Dermis blood vessel endothelial cell (primary cell): Measurements from ENCODE around the gene DPP6. TPM values are rescaled to one million over a fixed set of nuclear protein-coding genes. Genes with fewer than 3 reads are reported as not detected.

Experiments used
- DNase-seq: peaks from one replicate; pipeline ENCODE4 v3.0.0; 2010
- total RNA-seq: library from RNA; depleted of rRNA; stranded (reverse); fragments of >200 nt; gene quantifications from 2 replicates; pipeline ENCODE4 v1.2.3, GENCODE V29; 2014

Gene DPP6
- total RNA-seq, 1 donor from 2014 or later, result not detected

DNA sequence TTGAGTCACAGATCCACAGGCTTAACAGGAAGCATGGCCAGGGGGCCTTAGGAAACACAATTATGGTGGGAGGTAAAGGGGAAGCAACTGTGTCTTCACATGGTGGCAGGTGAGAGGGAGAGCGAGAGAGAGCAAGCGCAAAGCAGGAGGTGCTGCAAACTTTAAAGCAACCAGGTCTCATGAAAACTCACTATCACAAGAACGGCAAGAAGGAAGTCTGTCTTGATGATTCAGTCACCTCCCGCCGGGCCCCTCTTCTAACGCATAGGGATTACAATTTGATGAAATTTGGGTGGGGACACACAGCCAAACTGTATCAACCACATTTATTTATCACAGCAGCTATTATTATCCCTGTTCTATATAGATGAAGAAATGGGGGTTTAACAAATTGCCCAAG, 201.6 kb downstream of the DPP6 start:
- no peak for DNase-seq

DNA sequence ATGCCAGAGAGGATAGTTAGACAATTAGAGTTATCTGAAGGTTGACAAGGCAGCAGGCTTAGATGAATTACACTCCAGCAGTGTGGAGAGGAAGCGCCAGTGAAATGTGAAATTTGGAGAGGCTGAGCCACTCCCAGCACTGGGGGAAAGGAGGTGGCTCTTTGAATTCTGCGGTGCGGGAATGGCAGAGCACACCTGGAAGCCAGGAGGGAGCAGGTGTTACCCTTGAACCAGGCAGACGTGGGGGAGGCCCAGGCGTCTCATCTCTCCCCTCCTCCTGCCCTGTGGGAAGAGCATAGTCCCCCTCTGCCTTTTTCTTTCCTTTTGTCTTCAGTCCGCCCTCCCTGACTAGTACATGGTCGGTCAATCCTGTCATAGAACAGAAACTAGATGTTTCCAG, 203.1 kb downstream of the DPP6 start:
- DNase-seq, result no peak

DNA sequence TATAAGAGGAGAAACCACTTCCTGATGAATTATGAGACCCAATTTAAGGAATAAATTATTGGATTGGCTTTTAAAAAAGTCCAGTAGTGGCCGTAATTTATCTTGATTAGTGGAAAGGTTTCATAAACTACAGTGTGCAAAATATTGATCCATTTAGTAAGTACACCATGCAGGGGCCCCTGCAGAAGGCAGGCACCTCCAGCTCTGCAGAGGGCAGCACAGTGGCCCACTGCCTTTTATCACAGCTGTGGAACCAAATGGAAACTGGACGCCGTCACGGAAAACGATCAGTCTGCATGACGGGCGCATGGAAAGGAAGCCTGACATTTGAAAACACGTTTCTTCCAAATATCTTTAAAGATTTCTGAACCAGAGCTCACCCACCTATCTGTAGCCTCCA, 204.0 kb downstream of the DPP6 start:
- DNase-seq, result no peak

DNA sequence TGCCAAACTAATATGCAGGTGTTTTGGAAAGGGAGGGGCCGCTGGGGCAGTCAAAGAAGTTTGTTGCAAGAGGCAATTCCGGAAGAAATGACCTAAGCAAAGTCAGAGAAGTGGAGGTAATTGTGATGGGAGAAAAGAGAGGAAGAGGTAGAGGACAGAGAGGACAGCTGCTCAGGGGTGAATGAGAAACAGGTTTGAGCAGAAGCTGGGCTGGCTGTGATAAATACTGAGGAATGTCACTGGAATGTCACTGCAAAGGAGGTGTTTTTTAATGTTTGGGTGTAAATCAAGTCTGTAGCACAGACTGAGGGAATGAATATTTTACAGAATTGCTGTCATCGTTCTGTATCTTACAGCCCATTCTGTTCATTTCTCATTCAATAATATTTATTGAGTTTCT, 207.2 kb downstream of the DPP6 start:
- DNase-seq, result no peak

DNA sequence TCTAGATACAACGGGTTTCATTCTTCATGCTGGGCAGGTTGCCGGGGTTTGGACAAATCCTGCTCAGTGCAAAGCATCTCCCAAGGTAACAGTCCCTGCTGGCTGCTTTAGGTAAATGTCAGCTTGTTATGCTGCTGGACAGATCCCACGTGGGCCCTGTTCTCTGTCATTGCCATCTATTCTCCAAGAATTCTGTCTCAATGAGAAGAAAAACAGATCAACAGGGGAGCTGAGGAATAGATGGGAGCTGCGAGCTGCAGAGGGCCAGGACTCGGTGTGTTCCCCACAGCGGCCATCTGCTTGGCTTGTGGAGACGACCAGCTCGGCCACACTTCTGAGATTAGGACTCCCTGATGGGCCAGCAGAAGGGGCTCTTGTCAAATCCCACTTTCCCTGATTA, 235.2 kb downstream of the DPP6 start:
- no peak for DNase-seq

DNA sequence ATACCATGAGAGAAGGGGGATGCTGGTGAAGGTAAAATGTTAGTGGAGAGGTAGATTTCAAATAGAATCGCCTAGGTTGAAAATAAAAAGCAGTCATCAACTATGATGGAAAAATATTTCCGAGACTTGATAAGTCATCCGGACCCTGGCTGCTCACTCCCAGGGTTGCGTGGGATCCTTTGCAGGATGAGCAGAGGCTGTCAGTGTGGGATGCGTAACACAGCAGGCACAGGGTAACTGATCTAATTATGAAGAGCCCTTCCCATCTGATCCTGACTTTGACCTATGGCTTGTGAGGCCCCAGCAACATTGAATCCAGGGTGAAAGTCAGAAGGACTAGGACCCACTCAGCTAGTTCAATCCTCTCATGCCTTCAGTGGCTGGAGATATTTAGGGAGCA, 236.9 kb downstream of the DPP6 start:
- no peak for DNase-seq

DNA sequence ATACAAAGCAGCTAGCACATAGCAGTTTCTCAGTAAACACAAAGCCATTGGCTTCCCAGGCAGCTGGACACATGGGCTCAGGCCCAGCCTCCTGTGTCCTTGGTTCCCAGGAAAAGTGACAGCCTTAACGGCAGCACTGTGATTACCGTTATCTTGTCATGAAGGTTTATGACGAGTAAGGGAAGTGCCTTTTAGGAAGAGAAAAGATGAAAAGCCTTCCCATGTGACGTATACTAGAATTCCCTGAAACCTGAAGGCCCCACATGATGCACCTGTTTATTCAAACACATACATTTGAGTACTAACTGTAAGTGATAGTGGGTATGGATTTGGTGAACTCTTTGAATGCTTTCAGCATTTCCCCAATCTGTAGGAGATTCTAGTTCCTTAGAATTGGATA, 244.2 kb downstream of the DPP6 start:
- DNase-seq, result no peak

DNA sequence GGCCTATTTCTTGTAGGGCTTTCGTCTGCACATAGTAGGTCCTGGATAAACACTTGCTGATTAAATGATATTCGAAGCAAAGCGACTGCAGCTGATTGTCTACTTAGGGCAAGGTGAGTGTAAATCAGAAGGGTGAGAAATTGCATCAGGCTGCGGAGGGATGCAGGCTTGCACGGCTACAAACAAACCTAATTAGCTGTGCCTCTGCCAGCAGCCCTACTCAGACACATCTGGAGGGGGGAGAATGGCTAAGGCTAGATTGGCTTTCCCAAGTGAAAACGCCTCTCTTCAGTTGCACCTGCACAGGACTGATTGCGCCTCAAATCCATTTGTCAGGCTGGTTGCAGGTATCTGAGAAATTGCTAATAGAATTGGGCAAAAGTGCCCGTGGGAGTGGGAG, 247.5 kb downstream of the DPP6 start:
- DNase-seq, result no peak

DNA sequence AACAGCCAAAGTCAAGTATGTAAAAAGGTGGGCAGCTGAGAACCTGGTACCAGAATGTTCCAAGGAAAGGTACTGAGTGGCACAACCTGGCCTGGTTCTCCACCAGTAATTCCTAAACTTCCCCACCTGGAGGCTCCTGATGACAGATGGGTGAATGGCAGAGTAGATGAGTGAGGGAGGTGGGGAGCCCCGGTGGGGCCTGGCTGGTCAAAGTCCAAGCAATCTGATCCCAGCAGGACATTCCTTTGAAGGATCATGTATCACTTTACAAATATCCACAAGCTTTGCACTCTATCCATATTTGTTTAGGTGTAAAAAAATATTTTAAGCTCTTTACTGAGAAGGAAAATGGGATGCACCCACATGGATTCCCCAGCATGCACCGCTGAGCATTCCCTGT, 250.2 kb downstream of the DPP6 start:
- no peak for DNase-seq

DNA sequence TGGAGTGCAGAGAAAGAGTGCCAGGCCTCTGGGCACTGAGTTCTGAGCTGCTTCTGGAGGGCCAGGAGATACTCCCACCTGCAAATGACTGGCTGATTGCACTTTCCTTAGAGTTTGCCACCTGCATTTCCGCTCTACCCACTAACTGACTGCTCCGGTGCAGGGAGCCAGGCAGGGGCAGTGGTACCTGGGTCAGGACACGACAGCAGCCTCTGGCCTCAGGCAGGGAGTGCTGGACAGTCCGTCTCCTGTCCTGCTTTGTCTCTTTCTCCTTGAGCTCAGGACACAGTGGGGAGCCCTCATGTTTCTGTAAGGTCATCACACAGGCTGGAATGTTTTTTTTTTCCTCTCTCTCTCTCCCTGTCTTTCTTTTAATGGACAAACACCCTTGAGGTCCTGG, 252.0 kb downstream of the DPP6 start:
- DNase-seq, result no peak

DNA sequence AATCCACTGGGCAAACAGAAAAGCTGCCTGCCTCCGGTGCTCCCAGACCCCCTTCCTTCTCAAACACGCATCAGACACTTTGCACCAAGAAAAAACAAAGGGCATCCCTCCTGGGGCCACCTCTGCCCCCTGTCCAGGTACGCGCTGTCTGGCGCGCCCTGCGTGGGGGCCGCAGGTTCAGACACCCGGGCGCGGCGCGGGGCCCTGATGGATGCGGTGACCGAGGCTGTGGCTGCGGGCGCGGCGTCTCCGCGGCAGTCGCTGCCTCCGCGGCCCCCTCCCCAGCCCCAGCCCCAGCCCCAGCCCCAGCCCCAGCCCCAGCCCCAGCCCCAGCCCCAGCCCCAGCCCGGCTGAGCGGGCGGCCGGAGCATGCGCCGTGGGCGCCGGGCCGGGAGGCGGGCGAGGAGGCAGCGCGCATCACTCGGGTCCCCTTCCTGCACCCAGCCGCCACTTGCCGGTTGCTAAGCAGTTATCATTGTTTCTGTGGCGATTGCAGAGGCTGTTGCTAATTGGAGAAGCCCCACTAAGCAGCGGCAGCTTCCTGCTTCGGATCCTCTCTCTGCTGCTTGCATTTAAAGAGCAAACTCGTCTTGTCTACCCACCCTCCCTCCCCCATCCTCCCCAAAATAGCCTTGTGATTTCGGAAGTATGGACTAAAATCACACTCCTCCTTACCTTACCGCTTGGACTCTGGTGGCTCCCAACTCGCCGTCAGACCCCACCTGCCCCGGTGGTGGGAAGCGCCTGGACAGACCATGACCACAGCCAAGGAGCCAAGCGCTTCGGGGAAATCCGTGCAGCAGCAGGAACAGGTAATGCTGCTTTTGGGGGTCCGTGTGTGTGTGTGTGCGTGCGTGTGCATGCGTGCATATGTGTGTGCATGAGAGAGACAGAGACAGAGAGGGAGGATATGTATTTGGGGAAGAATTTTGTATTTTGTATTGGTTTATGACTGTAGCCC, 252.8 kb downstream of the DPP6 start:
- no peak for DNase-seq

DNA sequence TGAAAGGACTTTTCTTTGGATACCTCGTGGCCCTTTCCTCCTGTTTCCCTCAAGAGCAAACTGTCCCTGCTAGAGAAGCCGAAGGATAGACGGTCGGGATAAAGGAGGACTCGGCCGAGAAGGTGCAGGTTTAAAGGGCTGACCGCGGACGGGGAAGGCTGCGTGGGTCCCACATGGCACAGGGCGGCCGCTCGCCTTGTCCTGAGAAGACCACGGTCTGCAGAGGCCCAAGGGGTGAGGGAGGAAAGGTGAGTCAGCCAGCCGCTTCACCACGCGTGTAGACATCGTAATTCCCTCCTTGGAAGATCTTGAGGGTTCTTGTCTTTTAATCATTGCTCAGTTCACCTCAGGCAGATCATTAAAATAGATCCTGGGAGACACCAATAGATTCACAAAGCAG, 253.8 kb downstream of the DPP6 start:
- DNase-seq, result no peak

DNA sequence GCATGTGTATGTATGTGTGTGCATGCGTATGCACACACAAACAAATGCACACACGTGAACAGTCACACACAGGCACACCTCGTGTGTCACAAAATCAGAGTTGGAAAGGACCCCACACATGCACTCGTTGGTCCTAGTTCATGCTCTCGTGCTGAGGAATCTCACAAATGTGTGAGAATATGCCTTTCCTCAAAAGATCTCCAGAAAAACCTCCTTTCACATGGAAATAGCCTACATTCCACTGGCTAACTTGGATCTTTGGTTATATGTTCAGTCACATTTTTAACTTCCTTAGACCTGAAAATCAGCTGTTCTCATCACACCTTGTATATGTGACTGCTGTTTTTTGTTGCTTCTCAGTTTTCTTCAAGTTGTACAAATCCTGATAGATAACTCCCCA, 256.7 kb downstream of the DPP6 start:
- no peak for DNase-seq

DNA sequence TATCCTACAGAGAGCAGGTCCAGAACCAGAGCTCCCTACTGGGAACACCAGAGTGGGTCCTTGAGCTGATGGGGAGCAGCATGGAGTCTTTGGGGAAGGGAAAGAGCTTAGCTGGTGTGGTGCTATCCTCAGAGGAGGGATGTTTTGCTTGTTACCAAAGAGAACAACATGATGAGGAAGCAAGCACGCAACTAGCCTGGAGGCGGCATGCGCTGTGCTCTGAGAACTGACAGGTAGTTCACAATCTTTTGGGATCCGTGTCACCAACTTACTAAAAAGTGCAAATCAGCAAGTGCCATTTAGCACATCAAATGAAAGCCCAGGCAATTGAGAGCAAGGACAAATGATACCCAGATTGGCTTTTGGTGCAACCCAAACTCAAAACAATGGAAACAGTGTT, 257.9 kb downstream of the DPP6 start:
- no peak for DNase-seq

DNA sequence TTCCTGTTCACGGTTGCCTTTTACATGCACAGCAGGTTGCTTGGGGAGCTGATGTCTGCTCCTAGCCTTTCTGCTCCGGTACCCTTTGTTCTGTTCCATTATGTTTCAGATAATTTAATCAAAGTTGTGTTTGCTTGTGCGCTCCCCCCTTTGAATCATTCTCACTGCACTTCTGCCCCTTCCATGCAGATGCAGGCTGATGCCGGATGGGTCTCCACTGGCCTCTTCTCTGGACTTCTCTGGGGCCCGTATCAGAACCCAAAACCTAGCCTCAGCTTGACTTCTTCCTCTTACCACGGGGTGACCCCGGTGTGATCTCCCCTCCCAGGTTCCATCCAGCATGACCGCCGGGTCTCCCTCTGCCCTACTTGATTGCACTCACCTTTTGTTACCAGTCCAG, 272.0 kb downstream of the DPP6 start:
- DNase-seq, result no peak

DNA sequence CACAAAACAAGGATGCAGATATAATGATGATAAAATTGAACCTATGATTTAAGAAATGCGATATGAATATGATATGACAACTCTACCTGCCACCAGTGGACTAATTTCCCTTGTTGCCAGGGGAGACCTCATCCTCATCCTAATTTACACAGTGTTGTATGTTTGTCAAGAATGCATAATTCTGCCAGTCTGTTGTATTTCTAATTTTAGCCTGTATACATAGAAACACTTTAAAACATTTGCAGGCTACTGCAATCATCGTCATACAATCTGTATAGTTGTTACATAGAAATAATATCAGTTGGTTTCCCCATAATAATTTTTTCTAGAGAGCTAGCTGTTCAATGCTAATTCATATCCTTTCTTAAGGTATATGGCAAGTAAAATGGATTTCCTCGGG, 274.2 kb downstream of the DPP6 start:
- no peak for DNase-seq

DNA sequence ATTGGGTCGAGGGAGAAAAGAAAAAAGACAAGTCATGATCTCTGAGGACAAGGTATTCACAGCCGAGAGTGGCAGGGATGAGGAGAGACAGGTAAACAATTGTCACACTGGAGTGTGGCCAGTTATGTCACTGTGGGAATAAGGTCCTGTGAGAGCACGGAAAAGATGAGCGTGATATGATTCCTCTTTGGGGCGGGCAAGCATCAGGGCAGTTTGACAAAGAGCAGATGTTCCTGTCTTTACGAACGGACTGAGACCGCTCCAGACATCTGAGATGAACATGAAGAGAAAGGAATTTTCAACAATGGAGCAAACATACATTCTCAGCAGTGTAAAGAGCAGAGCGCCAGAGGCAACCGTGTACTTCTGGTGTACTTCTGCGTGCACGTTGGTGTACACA, 278.1 kb downstream of the DPP6 start:
- no peak for DNase-seq

DNA sequence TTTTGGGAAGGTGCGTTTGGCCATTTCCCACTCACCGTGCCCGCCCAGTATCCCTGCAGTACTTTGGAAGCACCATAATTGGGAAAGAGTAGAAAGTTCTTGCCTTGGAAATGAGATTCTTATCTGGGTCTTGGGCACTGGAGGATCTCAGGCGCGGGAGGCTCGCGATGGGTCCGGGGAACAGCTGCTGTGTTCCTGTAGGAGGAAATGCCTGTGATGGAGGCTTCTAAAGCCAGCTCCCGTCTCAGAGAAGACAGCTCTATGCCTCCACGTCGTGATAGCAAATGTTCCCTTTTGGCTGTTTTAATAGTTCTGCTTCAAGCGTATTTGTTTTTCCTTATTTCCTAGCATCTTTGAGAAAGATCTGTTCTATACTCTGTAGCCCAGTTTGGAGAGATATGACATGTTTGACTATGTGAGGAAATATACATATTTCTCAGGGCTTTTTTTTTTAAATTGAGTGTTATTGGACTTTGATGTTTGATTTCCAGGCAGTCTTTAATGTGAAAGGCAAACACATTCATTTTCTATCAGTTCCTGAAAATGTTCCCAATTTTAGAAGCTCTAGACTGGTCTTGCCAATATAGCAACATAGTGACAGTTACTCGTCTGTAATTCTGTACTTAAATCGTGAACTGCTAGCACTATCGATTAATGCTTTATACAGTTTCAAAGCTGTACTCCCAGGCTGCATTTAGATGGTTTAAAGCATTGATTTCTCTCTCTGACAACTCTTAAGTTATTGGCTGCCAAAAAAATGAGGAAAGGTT, 280.8 kb downstream of the DPP6 start:
- DNase-seq, result no peak

DNA sequence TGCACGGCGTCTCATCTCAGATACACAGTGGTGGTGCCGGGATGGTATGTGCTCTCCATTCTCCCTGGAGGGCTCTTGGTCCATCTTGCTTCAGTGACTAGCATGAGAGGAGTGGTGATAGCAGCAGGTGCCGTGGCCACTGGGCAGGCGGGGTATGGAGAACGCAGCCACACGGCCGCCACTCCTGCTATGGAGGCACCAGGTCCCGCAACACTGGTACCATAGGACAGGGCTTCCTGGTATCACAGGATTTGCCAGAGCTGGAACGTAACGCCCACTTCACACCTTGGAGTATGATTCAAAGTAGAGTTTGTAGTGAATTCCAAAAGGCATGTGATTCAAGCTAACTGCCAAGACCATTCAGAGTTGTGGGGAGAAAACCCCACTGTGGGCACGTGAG, 284.1 kb downstream of the DPP6 start:
- DNase-seq, result no peak

DNA sequence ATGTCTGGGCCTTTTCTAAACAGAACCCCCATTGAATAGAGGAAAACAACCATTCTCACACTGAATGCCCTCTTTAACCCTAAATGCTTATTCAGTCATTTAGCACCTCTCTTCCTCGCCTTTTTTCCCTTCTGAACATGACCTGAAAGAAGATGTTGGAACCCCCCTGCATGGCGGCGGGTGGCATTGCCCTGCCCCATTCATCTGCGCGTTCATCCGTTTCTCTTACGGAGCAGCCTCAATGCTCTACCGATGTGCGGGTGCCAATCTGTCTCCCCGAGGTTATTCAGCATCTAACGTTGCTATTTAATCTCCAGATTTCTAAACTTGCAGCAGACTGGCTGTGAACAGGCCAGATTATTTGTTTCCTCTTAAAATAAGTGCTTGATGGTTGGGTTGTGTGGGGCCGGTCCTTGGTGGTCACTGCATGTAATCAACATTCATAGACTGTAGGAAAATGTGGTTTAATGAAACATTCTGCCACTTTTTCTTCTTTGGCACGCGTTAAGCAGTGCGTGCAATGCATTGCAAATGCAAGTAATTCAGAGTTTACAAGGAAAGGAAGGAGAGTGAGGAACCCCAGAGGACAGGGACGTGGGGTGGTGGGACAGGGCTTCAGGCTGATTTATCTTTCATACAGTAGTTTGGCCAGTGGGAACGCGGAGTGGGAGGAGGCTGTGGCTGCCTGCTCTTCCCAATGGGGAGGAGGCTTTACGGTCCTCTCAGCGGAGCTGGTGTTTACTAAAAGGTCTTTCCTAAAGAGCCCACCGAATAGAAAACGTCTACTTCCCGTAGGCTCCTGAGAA, 286.7 kb downstream of the DPP6 start:
- no peak for DNase-seq

DNA sequence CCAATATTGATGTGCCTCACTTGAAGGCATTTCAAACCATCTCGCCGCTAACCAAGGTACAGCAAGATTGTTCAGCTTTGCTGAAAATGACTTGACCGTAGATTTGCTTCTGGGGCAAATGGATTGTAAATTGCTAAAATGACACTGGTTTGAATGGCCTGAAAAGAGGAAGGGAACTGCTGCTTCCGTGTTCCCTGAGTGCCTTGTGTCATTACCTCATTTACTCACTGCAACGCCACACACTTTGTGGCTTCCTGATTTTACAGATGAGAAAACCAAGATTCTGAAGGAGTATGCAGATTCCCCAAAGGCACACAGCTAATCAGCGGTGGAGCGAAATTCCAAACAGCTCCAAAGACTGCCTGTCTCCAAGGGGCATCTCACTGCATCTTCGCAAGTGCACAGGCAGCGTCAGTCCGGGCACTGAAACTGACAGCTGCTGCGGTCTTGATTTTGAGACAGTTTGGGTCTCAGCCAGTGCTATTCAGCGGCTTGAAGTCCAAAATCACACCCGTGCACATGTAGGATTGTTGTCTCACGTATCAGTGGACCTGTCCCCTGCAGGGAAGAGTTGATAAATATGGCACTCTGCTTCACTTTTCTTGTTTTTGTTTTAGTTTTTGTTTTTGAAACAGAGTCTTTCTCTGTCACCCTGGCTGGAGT, 290.9 kb downstream of the DPP6 start:
- DNase-seq, result no peak

DNA sequence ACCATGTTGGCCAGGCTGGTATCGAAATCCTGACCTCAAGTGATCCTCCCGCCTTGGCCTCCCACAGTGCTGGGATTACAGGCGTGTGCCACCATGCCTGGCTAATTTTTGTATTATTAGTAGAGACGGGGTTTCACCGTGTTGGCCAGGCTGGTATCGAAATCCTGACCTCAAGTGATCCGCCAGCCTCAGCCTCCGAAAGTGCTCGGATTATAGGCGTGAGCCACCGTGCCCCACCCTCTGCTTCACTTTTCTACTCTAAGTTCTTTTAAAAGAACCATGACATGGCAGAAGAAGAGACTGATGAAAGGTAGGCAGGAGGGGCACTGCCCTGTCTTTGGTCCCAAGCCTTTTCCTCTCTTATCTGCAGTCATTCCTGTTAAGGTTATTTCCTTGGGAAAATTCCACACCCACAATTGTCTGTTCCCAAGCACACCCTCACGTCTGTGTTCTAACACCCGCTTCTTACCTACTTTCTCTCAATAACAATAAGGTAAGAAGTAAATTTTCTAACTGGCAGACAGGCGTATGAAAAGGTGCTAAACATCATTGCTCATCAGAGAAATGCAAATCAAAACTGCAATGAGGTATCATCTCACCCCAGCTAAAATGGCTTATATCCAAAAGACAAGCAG, 291.7 kb downstream of the DPP6 start:
- no peak for DNase-seq
